AG04450 (cell line): ENCODE data around the gene SDSL. TPM values are rescaled to one million over a fixed set of nuclear protein-coding genes. Genes with fewer than 3 reads are reported as not detected.

Experiments
- CTCF ChIA-PET: fragments of 300-600, 350-600 bp; formaldehyde crosslinking; extraction: SDS; loops from one replicate; lab custom pipeline; 2022; ENCODE audit warnings: antibody characterized with exemption, inconsistent platforms; lab: Charles Lee
- POLR2A ChIA-PET: fragments of 350-600 bp; formaldehyde crosslinking; extraction: SDS; loops from one replicate; lab custom pipeline; 2021; ENCODE audit warnings: antibody characterized with exemption, inconsistent platforms; lab: Yijun Ruan, JAX
- DNase-seq: peaks from one replicate; pipeline ENCODE4 v3.0.0-alpha.2; 2011; ENCODE audit warnings: low read depth, low spot score
- H3K27ac ChIP-seq: one replicate; pipeline ENCODE4 v1.5.1; 2012; ENCODE audit warnings: low read depth, low read length, control low read depth
- H3K27me3 ChIP-seq: one replicate; pipeline ENCODE4 v1.6.0; 2012; ENCODE audit warnings: low read length; ENCODE audit not compliant: control insufficient read depth, insufficient read depth
- H3K4me3 ChIP-seq: 2 replicates; pipeline ENCODE4 v1.5.1; 2011; ENCODE audit warnings: mild to moderate bottlenecking, low read depth, low read length, control low read depth
- H3K9me3 ChIP-seq: 2 replicates; pipeline ENCODE4 v1.5.1; 2012; ENCODE audit warnings: low read length; ENCODE audit not compliant: control insufficient read depth, insufficient read depth
- polyA plus RNA-seq: library from polyadenylated mRNA; depleted of rRNA; stranded (reverse); fragments of >200 nt; gene quantifications from 2 replicates; pipeline ENCODE4 v1.2.3, GENCODE V29; 2011
- TF ChIP-seq, protein P1 (sequence below): IDR thresholded peaks from 2 replicates; pipeline ENCODE4 v1.5.1; 2011; ENCODE audit warnings: low read depth, low read length, control low read depth, inconsistent platforms

The SDSL gene
- polyA plus RNA-seq, 1 experiment: 10.0 TPM

DNA sequence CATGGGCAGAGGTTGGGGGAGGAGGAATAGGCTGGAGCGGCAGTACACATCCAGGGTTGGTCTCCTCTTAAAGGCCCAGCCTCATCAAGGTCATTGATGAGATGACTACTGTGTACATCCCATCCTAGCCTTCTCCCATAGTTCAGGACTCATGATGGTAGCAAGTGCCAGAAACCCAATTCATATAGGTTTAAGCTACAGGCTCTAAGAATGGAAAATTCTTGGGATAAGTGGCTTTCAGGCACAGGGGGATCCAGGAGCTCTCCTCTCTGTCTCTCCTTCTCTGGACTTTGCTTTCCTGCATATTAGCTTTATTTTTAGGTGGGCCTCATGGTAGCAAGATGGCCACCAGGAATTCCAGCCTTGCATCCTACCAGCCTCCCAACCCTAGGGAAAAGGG, 6.3 kb downstream of the SDSL start:
- POLR2A ChIA-PET: interaction anchor here (0.7 kb wide), 1 partner anchor 235 kb away, joined by 3 read pairs; no protein-coding TSS in a partner anchor
- Histone ChIP-seq H3K9me3 (no peaks in the 10 kb centered on the region), H3K27ac (no peak overlapping the region), H3K4me3 (no peak overlapping the region), H3K27me3 (no peaks in the 10 kb centered on the region)
- DNase-seq: no peak
- TF ChIP-seq, protein P1, sequence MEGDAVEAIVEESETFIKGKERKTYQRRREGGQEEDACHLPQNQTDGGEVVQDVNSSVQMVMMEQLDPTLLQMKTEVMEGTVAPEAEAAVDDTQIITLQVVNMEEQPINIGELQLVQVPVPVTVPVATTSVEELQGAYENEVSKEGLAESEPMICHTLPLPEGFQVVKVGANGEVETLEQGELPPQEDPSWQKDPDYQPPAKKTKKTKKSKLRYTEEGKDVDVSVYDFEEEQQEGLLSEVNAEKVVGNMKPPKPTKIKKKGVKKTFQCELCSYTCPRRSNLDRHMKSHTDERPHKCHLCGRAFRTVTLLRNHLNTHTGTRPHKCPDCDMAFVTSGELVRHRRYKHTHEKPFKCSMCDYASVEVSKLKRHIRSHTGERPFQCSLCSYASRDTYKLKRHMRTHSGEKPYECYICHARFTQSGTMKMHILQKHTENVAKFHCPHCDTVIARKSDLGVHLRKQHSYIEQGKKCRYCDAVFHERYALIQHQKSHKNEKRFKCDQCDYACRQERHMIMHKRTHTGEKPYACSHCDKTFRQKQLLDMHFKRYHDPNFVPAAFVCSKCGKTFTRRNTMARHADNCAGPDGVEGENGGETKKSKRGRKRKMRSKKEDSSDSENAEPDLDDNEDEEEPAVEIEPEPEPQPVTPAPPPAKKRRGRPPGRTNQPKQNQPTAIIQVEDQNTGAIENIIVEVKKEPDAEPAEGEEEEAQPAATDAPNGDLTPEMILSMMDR: no peak
- CTCF ChIA-PET: interaction anchor here (1.0 kb wide), 1 partner anchor 118 kb away, joined by 3 read pairs; no protein-coding TSS in a partner anchor

DNA sequence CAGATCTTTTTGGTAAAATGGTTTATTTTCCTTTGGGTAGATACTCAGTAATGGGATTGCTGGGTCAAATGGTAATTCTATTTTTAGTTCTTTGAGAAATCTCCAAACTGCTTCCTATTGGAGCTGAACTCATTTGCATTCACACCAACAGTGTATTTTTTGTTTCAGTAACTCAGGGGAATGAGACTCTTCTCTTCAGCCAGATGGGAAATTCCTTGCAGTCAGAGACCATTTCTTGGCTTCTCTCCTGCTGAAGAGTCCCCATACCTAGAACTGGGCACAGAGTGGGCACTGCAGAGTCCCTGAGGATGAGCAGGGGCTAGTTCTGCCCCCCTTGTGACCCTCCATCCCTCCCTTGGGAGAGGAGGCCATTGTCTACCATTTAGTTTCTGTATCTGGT, 10.8 kb downstream of the SDSL start:
- CTCF ChIA-PET: no interaction called here

DNA sequence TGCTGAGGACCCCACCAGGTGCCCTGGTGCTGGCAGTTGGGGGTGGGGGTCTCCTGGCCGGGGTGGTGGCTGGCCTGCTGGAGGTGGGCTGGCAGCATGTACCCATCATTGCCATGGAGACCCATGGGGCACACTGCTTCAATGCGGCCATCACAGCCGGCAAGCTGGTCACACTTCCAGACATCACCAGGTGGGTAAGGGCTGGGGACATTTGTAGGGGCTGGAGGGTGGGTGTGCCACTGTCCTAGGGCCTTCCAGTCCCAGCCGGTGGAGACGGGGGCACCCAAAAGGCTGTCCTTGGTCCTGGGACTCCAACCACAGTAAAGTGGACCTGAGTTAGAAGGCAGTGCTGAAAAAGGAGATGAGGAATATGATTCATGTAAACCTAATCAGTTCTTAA, 13.2 kb downstream of the SDSL start:
- POLR2A ChIA-PET: no interaction called here
- H3K9me3 ChIP-seq: no peaks in the 10 kb centered on the region; the same call in 1 of the 2 replicates
- no peak for DNase-seq
- peaks cover 4% of the 10 kb centered on the region for H3K27me3 ChIP-seq
- H3K4me3 ChIP-seq: no peak overlapping the region
- CTCF ChIA-PET: interaction anchor here (0.9 to 2.4 kb wide), 2 partner anchors 10 to 27 kb away, joined by 4 to 24 read pairs; no protein-coding TSS in a partner anchor
- no peak overlapping the region for H3K27ac ChIP-seq
- TF ChIP-seq, protein P1: no peak

More for the DNA sequence above, 10.8 kb downstream of the SDSL start:
- DNase-seq: no peak
- no peak overlapping the region for H3K27ac ChIP-seq
- no peak overlapping the region for H3K4me3 ChIP-seq
- no peaks in the 10 kb centered on the region for H3K27me3 ChIP-seq
- TF ChIP-seq, protein P1: no peak
- POLR2A ChIA-PET: no interaction called here
- H3K9me3 ChIP-seq: no peaks in the 10 kb centered on the region; the same call in 1 of the 2 replicates

DNA sequence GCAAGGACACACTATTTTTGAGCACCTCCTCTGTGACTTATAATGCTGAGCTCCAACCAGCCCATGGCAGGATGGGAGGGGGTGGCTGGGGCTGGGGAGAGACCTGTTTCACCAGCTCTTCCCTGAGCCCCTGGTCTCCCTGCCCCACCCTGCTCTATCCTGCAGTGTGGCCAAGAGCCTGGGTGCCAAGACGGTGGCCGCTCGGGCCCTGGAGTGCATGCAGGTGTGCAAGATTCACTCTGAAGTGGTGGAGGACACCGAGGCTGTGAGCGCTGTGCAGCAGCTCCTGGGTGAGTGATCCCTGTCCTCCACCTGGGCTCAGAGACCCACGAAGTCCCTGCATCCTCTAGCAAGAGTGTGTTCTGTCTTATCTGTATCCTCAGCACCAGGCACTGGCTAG, 14.4 kb downstream of the SDSL start:
- no peak overlapping the region for H3K27ac ChIP-seq
- TF ChIP-seq, protein P1: no peak
- CTCF ChIA-PET: interaction anchor here (2.4 kb wide), 1 partner anchor 11 kb away, joined by 24 read pairs; no protein-coding TSS in a partner anchor
- no peak overlapping the region for H3K4me3 ChIP-seq
- POLR2A ChIA-PET: no interaction called here
- no peak for DNase-seq
- H3K9me3 ChIP-seq: no peaks in the 10 kb centered on the region; the same call in 1 of the 2 replicates
- H3K27me3 ChIP-seq: peaks cover 7% of the 10 kb centered on the region

DNA sequence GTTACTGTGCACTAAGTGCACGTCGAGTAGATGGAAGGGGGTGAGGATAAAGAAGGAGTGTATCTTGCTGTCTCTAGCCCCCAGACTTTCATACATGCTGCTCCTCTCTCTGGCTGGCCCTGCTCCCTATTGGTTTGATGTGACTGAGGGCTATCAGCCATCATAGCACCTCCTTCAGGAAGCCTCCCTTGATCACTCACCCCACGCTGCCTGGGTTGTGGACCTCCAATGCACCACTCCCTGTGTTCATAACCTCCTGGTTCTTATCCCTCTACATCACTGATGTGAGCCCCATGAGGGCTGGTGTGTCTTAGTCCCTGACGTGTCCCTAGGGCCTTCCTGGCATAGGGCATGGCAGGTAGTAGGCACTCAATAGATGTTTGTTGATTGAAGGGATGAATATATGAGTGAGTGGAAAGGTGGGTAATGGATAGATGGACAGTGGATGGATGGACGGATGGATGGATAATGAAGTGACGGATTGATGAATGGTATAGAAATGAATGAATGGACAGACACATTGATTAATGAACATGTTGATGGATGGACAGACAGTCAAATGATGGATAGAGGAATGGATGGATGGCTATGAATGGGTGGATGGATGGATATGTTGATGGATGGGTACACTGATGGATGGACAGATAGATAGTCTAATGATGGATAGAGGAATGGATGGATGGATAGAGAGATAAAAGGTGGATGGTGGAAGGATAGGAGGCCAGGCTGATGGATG, 15.0 kb downstream of the SDSL start:
- H3K4me3 ChIP-seq: no peak overlapping the region
- no peak overlapping the region for H3K27ac ChIP-seq
- no peaks in the 10 kb centered on the region; the same call in 1 of the 2 replicates for H3K9me3 ChIP-seq
- TF ChIP-seq, protein P1: no peak
- DNase-seq: no peak
- CTCF ChIA-PET: no interaction called here
- POLR2A ChIA-PET: no interaction called here
- H3K27me3 ChIP-seq: peaks cover 9% of the 10 kb centered on the region
